Stimulated activated CD4-positive, alpha-beta T cell treated with anti-CD3 and anti-CD28 coated beads, Interleukin-12 subunit alpha, Interleukin-12 subunit beta, amount 100 ng/mL, for 24 hours (primary cell): ENCODE results near the gene AAK1.
"Not testable (repeated sequence)": the region's sequence is repeated elsewhere in the genome, so short reads cannot be mapped to it uniquely, and the experiment has no call there.

Experiments used
- DNase-seq, 2 experiments: peaks; one replicate each; pipeline ENCODE4 v3.0.0-alpha.2; 2020; ENCODE audit warnings: low read depth in 2 of 2

AAK1 gene

GRCh38 chr2:69452687-69453086 lies 190.9 kb downstream of the AAK1 start:
- no peak for DNase-seq

DNA sequence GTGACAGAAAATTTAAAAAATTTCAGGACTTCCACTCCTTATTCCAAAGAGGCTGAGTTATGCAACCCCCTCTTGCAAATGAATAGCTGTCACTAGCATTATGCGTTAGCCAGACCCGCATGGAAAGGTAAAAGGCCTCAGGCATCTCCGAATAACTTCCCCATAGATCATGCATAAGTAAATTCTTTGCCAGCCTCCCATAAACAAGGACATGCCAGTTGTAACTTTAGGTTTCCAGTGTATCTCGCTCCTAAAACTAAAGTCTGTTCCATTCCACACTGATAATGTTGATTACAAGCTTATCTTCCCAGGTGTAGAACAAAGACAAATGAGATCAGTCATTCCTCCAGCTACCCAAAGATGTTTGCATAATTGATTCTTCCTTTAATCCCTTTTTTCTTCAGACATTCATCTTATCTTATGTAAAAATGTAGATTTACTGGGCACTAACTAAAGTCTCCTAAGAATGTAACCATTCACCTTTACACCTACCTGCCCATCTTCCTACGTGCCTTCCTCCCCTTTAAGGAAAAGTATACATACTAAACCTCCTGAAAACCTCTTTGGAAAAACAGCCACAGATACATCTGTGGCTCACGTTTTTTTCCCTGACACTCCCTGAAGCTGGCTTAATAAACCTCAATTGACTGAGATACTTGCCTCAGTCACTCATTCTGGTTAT lies 192.7 kb downstream of the AAK1 start:
- DNase-seq, result no peak

- no peak for DNase-seq
Observed at GRCh38 chr2:69449906-69450305, 193.6 kb downstream of the AAK1 start.

DNA sequence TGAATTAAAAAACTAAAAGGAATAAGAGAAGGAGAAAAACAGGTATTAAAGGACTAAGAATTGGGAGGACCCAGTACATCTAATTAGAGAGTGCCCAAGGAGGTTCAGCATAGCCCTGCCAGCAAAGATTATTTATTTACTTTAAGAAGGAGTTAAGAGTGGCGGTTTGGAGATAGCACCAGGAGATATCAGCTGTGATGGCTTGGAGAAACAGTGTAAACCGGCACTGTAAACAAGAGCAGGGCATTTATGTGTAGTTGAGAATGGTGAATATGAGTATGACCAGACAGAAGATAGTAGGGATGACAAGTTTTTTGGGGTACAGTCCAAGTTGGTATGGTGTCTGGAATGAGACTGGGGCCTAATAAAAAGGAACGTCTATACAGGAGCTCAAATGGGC lies 199.9 kb downstream of the AAK1 start:
- DNase-seq, result not testable (repeated sequence)

DNA sequence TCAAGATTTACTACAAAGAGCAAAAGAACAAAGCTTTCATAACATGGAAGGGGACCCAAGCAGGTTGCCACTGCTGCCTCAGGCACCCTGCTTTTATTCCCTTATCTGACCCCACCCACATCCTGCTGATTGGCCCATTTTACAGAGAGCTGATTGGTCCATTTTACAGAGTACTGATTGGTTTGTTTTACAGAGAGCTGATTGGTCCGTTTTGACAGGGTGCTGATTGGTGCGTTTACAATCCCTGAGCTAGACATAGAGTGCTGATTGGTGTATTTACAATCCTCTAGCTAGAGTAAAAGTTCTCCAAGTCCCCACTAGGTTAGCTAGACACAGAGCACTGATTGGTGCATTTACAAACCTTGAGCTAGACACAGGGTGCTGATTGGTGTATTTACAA lies 204.0 kb downstream of the AAK1 start:
- DNase-seq, result not testable (repeated sequence)

- DNase-seq, result no peak
Observed at GRCh38 chr2:69438580-69438979, 205.0 kb downstream of the AAK1 start.

- DNase-seq, result peak in 1 of 2 experiments; percentile 9
Observed at GRCh38 chr2:69437751-69438154, 205.8 kb downstream of the AAK1 start.

- DNase-seq, result peak; percentile 76 to 87
Observed at GRCh38 chr2:69436938-69437750, 206.4 kb downstream of the AAK1 start, which contains the start of gene NFU1. Gene NFU1, minus strand, starts transcription at chr2:69437435. Its CDS starts 13 bp downstream, at chr2:69437422.

- no peak for DNase-seq
Observed at GRCh38 chr2:69436596-69436937, 207.0 kb downstream of the AAK1 start.

- no peak for DNase-seq
Observed at GRCh38 chr2:69434753-69435152, 208.8 kb downstream of the AAK1 start.

DNA sequence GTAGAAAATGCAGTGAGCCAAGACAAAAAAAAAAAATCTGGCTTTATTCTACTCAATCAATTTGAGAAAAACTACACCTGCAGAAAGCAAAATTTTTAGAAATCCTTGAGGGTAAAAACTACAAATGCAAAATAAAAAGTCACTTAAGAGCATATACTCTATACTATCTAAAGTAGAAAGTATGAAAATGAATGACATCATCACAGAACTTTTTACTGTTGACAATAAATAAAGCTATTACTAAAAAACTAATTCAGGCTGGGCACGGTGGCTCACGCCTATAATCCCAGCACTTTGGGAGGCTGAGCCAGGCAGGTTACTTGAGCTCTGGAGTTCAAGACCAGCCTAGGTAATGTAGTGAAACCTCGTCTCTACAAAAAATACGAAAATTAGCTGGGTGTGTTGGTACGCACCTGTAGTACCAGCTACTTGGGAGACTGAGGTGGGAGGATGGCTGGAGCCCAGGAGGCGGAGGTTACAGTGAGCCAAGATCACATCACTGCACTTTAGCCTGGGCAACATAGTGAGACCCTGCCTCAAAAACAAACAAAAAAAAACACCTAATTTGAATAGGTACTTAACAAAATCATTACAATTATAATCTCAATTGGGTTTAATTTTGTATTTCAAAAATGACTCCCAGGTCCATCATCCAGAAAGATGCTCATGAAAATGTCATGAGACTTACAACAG lies 213.9 kb downstream of the AAK1 start:
- no peak for DNase-seq

DNA sequence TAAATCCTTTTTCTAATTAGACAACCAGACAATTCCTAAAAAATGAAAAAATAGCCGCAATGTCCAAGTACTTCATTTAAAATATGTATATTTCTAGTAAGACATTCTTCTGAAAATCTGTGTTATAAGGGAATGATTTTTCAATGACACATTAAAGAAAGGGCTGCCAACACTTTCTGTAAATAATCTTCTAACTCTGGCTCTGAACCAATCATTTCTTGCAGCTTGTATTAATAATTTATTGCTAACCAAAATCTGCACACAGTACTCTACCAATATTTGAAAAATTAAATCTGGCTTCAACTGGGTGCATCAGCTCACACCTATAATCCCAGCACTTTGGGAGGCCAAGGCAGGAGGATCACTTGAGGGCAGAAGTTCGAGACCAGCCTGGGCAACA lies 214.6 kb downstream of the AAK1 start:
- DNase-seq, result no peak

DNA sequence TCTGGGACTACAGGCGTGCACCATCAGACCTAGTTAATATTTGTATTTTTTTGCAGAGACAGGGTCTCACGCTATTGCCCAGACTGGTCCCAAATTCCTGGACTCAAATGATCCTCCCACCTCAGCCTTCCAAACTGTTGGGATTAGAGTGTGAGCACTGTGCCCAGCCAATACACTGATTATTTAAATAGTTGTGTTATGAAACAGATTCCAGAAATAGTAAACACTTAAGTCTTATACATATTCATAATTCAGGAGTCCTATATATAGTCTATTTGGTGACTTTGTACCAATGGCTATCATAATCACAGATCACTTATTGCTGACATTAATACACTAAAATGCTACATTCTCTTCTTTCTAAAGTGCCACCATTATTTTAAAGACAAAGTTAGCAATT lies 219.1 kb downstream of the AAK1 start:
- no peak for DNase-seq

GRCh38 chr2:69422198-69422597 lies 221.3 kb downstream of the AAK1 start:
- DNase-seq, result no peak

DNA sequence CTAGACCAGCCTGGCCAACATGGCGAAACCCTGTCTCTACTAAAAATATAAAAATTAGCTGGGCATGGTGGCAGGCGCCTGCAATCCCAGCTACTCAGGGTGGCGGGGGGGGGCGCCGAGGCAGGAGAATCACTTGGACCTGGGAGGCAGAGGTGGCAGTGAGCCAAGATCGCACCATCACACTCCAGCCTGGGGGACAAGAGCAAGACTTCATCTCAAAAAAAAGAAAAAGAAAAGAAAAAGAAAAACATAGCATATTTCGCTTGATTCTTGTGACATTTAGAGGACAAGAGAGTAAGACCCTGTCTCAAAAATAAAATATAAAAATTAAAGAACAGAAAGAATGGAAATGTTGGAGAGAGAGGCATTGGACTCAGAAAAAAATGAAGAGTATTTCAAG lies 224.4 kb downstream of the AAK1 start:
- not testable (repeated sequence) for DNase-seq

DNA sequence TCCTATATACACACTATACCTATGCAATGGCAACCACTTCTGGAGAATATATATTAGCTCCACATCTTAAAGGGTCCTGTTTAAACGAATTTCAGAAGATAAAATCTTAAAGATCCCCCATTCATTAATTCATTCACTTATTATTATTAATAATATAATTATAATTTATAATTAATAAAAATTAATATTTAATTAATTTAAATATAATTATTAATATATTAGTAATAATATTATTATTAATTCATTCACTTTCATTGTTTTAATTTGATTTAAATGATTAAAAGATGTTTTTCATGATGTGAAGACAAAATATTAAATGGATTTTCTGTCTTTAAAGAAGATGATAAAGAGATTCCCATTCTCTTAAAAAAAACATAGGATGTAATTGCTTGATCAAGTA lies 227.4 kb downstream of the AAK1 start:
- DNase-seq, result no peak
